Ishikawa (cell line): ENCODE results near the gene SSH2.

ENCODE experiments used
- CEBPB ChIP-seq: IDR thresholded peaks from 2 replicates; pipeline ENCODE4 v1.6.1; 2012
- CREB1 ChIP-seq: IDR thresholded peaks from 2 replicates; pipeline ENCODE4 v1.6.1; 2012; ENCODE audit warnings: low read depth
- EGR1 ChIP-seq: IDR thresholded peaks from 2 replicates; pipeline ENCODE4 v1.6.1; 2012
- EP300 ChIP-seq: IDR thresholded peaks from 2 replicates; pipeline ENCODE4 v1.6.1; 2012; ENCODE audit warnings: borderline replicate concordance
- FOXM1 ChIP-seq: IDR thresholded peaks from 2 replicates; pipeline ENCODE4 v1.6.1; 2012; ENCODE audit warnings: low read depth, borderline replicate concordance
- MAX ChIP-seq: IDR thresholded peaks from 2 replicates; pipeline ENCODE4 v1.6.1; 2012
- NFIC ChIP-seq: IDR thresholded peaks from 2 replicates; pipeline ENCODE4 v1.6.1; 2012
- RAD21 ChIP-seq: IDR thresholded peaks from 2 replicates; pipeline ENCODE4 v1.6.1; 2012; ENCODE audit warnings: low read depth
- REST ChIP-seq: IDR thresholded peaks from 2 replicates; pipeline ENCODE4 v1.6.1; 2012; ENCODE audit warnings: low read depth, mild to moderate bottlenecking
- TAF1 ChIP-seq: IDR thresholded peaks from 2 replicates; pipeline ENCODE4 v1.6.1; 2012; ENCODE audit warnings: low read depth, mild to moderate bottlenecking
- TCF12 ChIP-seq: IDR thresholded peaks from 2 replicates; pipeline ENCODE4 v1.6.1; 2012; ENCODE audit warnings: low read depth
- TEAD4 ChIP-seq: IDR thresholded peaks from 2 replicates; pipeline ENCODE4 v1.6.1; 2012
- USF1 ChIP-seq: IDR thresholded peaks from 2 replicates; pipeline ENCODE4 v1.6.1; 2012
- YY1 ChIP-seq: IDR thresholded peaks from 2 replicates; pipeline ENCODE4 v1.6.1; 2012; ENCODE audit warnings: low read depth
- ZBTB7A ChIP-seq: IDR thresholded peaks from 2 replicates; pipeline ENCODE4 v1.6.1; 2012; ENCODE audit warnings: low read depth

The SSH2 gene

GRCh38 chr17:29936724-29937123 is 6.7 kb upstream of the SSH2 start:
- TF ChIP-seq REST (no peak), CREB1 (no peak), RAD21 (no peak), NFIC (no peak), EP300 (no peak), TAF1 (no peak), YY1 (no peak), TEAD4 (no peak), TCF12 (no peak), FOXM1 (no peak)

- TF ChIP-seq TEAD4: no peak
- peak; percentile 51; the same call in 1 of the 2 replicates for TF ChIP-seq RAD21
- TF ChIP-seq NFIC: no peak
- no peak for TF ChIP-seq FOXM1
- no peak for TF ChIP-seq USF1
Observed at GRCh38 chr17:29933379-29933778, 3.4 kb upstream of the SSH2 start.

GRCh38 chr17:29931231-29931932 is 1.4 kb upstream of the SSH2 start:
- TF ChIP-seq EP300 (no peak), CEBPB (no peak), USF1 (no peak), FOXM1 (no peak), RAD21 (peak; percentile 92), CREB1 (no peak), TEAD4 (no peak)

GRCh38 chr17:29930409-29931010 is 482 bp upstream of the SSH2 start:
- TF ChIP-seq ZBTB7A (peak; percentile 80; the same call in 1 of the 2 replicates), YY1 (no peak)

- TF ChIP-seq ZBTB7A (no peak), USF1 (no peak), EGR1 (no peak), EP300 (no peak)
Observed at GRCh38 chr17:29929006-29929532, 959 bp downstream of the SSH2 start.

GRCh38 chr17:29927546-29927945 is 2.5 kb downstream of the SSH2 start:
- TF ChIP-seq TCF12 (no peak), FOXM1 (no peak), NFIC (no peak), REST (no peak), MAX (no peak), CREB1 (no peak), ZBTB7A (no peak), YY1 (no peak), EP300 (no peak), TEAD4 (no peak), CEBPB (no peak), EGR1 (no peak), RAD21 (no peak), USF1 (no peak), TAF1 (no peak)
